ENCODE data around the gene PLD1.
"Not testable (repeated sequence)": the region's sequence is repeated elsewhere in the genome, so short reads cannot be mapped to it uniquely, and the experiment has no call there.

DNA sequence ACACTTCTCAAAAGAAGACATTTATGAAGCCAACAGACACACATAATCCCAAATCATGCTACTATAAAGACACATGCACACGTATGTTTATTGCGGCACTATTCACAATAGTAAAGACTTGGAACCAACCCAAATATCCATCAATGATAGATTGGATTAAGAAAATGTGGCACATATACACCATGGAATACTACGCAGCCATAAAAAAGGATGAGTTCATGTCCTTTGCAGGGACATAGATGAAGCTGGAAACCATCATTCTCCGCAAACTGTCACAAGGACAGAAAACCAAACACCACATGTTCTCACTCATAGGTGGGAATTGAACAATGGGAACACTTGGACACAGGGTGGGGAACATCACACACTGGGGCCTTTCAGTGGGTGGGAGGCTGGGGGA is 48.5 kb upstream of the PLD1 start:
- not testable (repeated sequence) for TF ChIP-seq POLR2AphosphoS5 (IDR thresholded peaks at IDR 0.05)
- TF ChIP-seq, protein P1, sequence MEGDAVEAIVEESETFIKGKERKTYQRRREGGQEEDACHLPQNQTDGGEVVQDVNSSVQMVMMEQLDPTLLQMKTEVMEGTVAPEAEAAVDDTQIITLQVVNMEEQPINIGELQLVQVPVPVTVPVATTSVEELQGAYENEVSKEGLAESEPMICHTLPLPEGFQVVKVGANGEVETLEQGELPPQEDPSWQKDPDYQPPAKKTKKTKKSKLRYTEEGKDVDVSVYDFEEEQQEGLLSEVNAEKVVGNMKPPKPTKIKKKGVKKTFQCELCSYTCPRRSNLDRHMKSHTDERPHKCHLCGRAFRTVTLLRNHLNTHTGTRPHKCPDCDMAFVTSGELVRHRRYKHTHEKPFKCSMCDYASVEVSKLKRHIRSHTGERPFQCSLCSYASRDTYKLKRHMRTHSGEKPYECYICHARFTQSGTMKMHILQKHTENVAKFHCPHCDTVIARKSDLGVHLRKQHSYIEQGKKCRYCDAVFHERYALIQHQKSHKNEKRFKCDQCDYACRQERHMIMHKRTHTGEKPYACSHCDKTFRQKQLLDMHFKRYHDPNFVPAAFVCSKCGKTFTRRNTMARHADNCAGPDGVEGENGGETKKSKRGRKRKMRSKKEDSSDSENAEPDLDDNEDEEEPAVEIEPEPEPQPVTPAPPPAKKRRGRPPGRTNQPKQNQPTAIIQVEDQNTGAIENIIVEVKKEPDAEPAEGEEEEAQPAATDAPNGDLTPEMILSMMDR (IDR thresholded peaks at IDR 0.05), result not testable (repeated sequence)
